Panc1 (cell line): ENCODE measurements around the gene SH3BP2. TPM values are rescaled to one million over a fixed set of nuclear protein-coding genes. Genes with fewer than 3 reads are reported as not detected.

Experiments used
- ATAC-seq: fragments of 200-7000 bp; cut with Tn5 transposase; 2 replicates; pipeline ENCODE4 v1.9.1; 2020; ENCODE audit warnings: mild to moderate bottlenecking, moderate library complexity
- BruUV-seq: library from RNA; stranded (reverse); fragments of 400-500 nt; replicated peaks from 2 replicates; lab custom pipeline; 2021; lab: Mats Ljungman, UMichigan
- CTCF ChIA-PET: fragments of 300-600 bp; sonication (Branson Sonifier 250); formaldehyde crosslinking; loops from one replicate; lab custom pipeline; 2022; ENCODE audit warnings: antibody characterized with exemption; lab: Charles Lee
- POLR2A ChIA-PET: fragments of 300-600 bp; sonication (Branson Sonifier 250); formaldehyde crosslinking; loops from one replicate; lab custom pipeline; 2022; ENCODE audit warnings: antibody characterized with exemption; lab: Charles Lee
- DNase-seq: peaks from one replicate; pipeline ENCODE4 v3.0.0-alpha.2; 2010; ENCODE audit warnings: low read depth, low spot score
- H3K27ac ChIP-seq: 2 replicates; pipeline ENCODE4 v1.5.1; 2011; ENCODE audit warnings: mild to moderate bottlenecking, low read length, inconsistent platforms
- H3K27me3 ChIP-seq: fragments of 200-500 bp; sonication (Bioruptor generic); 2 replicates; pipeline ENCODE4 v1.6.0; 2014; ENCODE audit warnings: low read length, inconsistent platforms; ENCODE audit not compliant: control insufficient read depth, insufficient read depth
- H3K36me3 ChIP-seq: fragments of 200-500 bp; sonication (Bioruptor generic); 2 replicates; pipeline ENCODE4 v1.5.1; 2014; ENCODE audit warnings: inconsistent platforms, mild to moderate bottlenecking, low read length, moderate library complexity; ENCODE audit not compliant: control insufficient read depth, insufficient read depth
- H3K4me1 ChIP-seq: 2 replicates; pipeline ENCODE4 v1.5.1; 2011; ENCODE audit warnings: inconsistent platforms, mild to moderate bottlenecking, low read length, moderate library complexity; ENCODE audit not compliant: control insufficient read depth, insufficient read depth
- H3K4me3 ChIP-seq, 2 experiments: 2 replicates each; pipeline ENCODE4 v1.5.1; 2011 to 2012; ENCODE audit warnings: low read depth in 2 of 2, low read length in 2 of 2, mild to moderate bottlenecking in 2 of 2, inconsistent platforms in 1 of 2, moderate library complexity in 1 of 2
- H3K9me3 ChIP-seq: fragments of 200-500 bp; sonication (Bioruptor generic); 2 replicates; pipeline ENCODE4 v1.5.1; 2014; ENCODE audit warnings: low read depth, mild to moderate bottlenecking, inconsistent platforms, low read length, moderate library complexity; ENCODE audit not compliant: control insufficient read depth, insufficient read depth
- CTCF ChIP-seq: fragments of 450-650 bp; IDR thresholded peaks from 2 replicates; pipeline ENCODE4 v1.5.1; 2017; ENCODE audit warnings: mild to moderate bottlenecking
- POLR2AphosphoS5 ChIP-seq: IDR thresholded peaks from 2 replicates; pipeline ENCODE4 v1.6.1; 2012; ENCODE audit warnings: mild to moderate bottlenecking, low read depth, low read length, moderate library complexity
- REST ChIP-seq, 2 experiments: IDR thresholded peaks; 2 replicates each; pipeline ENCODE4 v1.6.1; 2011 to 2012; ENCODE audit warnings: low read depth in 2 of 2, control low read depth in 1 of 2, low read length in 1 of 2, mild to moderate bottlenecking in 1 of 2, moderate library complexity in 1 of 2; ENCODE audit not compliant: insufficient read depth in 1 of 2
- SIN3A ChIP-seq: IDR thresholded peaks from 2 replicates; pipeline ENCODE4 v1.6.1; 2012; ENCODE audit warnings: low read depth, mild to moderate bottlenecking, low read length, moderate library complexity, borderline replicate concordance; ENCODE audit not compliant: insufficient read depth
- TCF7L2 ChIP-seq: IDR thresholded peaks from 2 replicates; pipeline ENCODE4 v1.6.1; 2011; ENCODE audit warnings: mild to moderate bottlenecking, low read depth, low read length, inconsistent platforms
- in situ Hi-C: cut with HindIII; loops from 2 replicates; pipeline ENCODE4 v1.10.0; 2016; ENCODE audit warnings: low sequenced_read_pairs, low pct_unique_long_range_greater_than_20kb
- intact Hi-C: fragments of 100-400 bp; cut with micrococcal nuclease; formaldehyde crosslinking; loops from one replicate; pipeline ENCODE4 v1.10.0; 2022; ENCODE audit not compliant: unreplicated experiment
- total RNA-seq: library from RNA; stranded (reverse); gene quantifications from one replicate; pipeline ENCODE4 v1.2.1, GENCODE V29; 2021; ENCODE audit not compliant: unreplicated experiment

The SH3BP2 gene
- total RNA-seq, 1 experiment from 2014 or later = 93.4 TPM

DNA sequence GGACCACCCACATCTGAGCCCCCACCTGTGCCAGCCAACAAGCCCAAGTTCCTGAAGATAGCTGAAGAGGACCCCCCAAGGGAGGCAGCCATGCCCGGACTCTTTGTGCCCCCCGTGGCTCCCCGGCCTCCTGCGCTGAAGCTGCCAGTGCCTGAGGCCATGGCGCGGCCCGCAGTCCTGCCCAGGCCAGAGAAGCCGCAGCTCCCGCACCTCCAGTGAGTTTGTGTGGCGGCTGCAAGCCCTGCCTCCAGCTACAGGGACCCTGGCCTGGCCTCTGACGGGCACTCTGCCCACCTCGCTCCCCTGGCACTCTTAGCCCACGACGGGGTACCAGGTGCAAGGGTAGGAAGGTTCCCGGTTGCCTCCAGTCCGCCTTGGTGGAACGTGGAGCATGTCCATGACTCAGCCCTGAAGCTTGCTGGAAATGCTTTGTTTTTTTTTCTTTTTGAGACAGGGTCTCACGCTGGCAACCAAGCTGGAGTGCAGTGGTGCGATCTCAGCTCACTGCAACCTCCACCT lies 37.1 kb downstream of the SH3BP2 start:
- Histone ChIP-seq H3K9me3 (no peaks in the 10 kb centered on the region), H3K4me3 (no peak overlapping the region), H3K27ac (no peak overlapping the region), H3K4me1 (no peaks in the 10 kb centered on the region), H3K36me3 (no peaks in the 10 kb centered on the region; the same call in 1 of the 2 replicates), H3K27me3 (no peaks in the 10 kb centered on the region)
- BruUV-seq = no TSS peak
- DNase-seq (no peak), ATAC-seq (no peak)
- in situ Hi-C loops = no loop called here
- CTCF ChIA-PET = no interaction called here
- POLR2A ChIA-PET = no interaction called here
- TF ChIP-seq CTCF (no peak), REST (IDR thresholded peaks at IDR 0.05; ENCODE audit: insufficient read depth in 1 of 2, low read depth in 2 of 2, low read length in 1 of 2) (no peak), POLR2AphosphoS5 (no peak), SIN3A (no peak), TCF7L2 (no peak)
- intact Hi-C loops = no loop called here

DNA sequence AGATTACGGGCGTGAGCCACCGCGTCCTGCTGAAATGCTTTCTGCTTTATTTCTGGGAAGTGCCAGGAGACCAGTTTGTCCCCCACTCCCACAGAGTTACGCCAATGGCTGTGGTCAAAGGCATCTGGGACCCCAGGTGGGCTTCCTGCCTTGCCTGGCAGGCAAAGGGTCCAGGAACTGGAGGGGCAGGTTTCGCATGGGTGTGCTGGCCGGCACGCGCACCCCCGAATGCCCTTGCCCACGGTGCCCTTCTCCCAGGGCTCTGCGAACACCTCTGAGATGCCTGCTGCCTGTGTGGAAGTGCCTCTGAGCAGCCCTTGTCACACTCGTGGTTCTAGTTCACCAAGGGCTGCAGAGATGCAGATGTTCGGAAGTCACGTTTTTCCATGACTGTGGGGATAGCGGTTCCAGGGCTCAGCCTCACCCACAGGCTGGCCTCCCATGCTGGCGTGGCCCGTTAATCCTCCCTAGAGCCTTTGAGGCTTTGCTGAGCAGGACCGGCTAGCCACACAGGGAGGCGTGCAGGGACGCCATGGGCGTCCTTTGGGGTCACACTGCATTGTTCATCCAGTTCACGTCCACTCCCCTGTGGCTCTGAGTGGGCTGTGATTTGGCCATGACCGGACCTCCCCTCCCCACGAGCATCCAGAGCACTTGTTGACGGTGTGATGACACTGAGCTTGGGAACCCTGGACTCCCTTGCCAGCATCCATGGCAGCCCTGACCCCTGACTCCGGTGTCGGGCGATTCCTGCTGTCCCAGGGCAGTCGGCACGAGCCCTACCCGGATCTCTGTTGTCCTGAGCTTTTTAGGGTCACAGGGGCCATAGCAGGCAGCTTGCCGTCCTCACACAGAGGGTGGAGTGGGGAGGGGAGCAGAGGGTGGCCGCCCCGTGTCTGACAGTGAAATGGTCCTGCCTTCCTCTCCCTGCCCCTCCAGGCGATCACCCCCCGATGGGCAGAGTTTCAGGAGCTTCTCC lies 38.0 kb downstream of the SH3BP2 start:
- Histone ChIP-seq H3K4me3 (no peak overlapping the region), H3K9me3 (no peaks in the 10 kb centered on the region), H3K4me1 (no peaks in the 10 kb centered on the region), H3K27ac (no peak overlapping the region), H3K27me3 (no peaks in the 10 kb centered on the region), H3K36me3 (no peaks in the 10 kb centered on the region; the same call in 1 of the 2 replicates)
- intact Hi-C loops = no loop called here
- ATAC-seq = no peak
- no peak for TF ChIP-seq REST (IDR thresholded peaks at IDR 0.05; ENCODE audit: insufficient read depth in 1 of 2, low read depth in 2 of 2, low read length in 1 of 2)
- TF ChIP-seq TCF7L2 = no peak
- TF ChIP-seq CTCF = no peak
- TF ChIP-seq POLR2AphosphoS5 = no peak
- TF ChIP-seq SIN3A = no peak
- CTCF ChIA-PET = no interaction called here
- BruUV-seq = no TSS peak
- POLR2A ChIA-PET = no interaction called here
- in situ Hi-C loops = no loop called here
- no peak for DNase-seq
